ENCODE data around the gene ANGEL1.
A peak's percentile ranks its signal among the peaks of the same experiment; 100 is the strongest.

Gene ANGEL1

DNA sequence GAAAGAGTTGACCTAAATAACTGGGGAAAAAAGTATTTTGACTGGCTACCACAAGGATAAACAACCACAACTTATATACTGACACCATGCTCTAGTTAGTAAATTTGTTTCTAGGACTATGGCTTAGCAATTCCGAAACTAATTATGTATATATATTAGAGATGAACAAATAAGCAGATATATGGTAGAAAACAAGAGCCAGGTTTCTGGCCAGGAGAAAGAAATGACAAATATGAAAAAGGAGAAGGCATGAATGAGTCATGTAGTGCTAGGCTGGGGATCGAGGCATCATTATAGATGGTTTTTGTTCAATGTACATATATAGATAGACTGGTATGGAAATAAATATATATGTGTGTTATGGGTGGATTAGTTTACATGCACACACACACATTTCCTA, 8.0 kb upstream of the ANGEL1 start:
- no peak for DNase-seq

DNA sequence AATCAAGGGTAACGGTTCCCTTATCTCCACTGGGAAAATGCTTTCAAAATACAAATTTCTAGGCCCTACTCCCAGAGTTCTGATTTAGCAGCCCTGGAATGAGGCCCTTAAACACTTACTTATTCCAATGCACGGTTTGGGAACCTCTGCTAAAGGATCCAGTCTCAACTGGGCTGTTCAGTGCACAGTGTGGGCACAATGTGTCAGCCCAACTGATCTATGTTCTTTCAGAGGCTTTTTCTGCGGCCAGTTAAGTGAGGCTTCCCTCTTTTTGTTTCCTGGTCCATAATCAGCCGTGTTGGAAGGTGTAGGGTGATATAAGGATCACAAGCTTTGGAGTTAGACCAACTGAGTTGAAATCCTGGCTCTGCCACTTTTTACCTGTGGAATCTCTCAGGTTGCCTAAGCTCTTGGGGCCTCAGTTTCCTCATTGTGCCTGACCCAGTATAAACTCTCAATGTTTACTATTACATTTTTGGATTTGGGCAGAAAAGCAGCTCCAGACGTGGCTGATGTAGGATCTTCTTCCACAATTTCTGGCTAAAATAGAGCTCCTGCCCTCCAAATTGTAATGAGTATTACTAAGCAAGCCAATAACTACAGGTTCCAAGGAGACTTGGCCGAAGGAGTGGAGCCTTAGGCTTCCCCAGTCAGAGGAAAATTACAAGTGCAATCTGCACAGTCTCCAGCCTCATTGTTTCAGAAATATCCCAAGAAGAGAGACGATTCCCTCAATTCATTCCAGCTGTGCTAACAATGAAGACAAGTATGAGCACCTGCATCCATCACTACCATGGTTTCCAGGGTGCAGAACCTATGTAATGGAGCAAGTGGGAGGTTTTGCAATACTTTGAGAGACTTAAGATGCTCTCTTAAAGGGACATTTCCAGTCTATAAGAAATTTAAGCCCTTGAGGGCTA, 2.3 kb upstream of the ANGEL1 start:
- no peak for DNase-seq

- DNase-seq = peak; percentile 45
These were observed 625 bp downstream of the ANGEL1 start for GRCh38 chr14:76812093-76812421.

GRCh38 chr14:76811561-76811960, 1.1 kb downstream of the ANGEL1 start:
- peak; percentile 5 for DNase-seq

- peak; percentile 26 for DNase-seq
These were observed 1.7 kb downstream of the ANGEL1 start for GRCh38 chr14:76810953-76811400.

DNA sequence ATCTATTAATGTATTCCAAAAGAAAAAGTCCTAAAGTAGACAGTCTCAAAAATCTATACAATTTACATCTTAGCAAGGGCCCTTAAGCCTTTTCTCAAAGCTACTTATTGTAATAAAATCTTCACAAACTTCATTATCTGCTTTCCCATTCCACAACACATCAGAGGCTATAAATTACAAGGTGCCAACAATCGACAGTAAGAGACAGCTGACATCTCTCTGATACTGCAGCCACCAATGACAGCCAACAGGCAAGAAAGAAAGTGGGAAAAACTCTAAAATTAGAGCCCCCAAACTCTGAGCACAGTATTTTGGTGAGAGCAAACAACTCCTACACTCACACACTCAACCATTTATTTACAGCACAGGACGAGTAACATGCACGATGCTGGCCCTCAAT, 2.2 kb downstream of the ANGEL1 start:
- DNase-seq = no peak

DNA sequence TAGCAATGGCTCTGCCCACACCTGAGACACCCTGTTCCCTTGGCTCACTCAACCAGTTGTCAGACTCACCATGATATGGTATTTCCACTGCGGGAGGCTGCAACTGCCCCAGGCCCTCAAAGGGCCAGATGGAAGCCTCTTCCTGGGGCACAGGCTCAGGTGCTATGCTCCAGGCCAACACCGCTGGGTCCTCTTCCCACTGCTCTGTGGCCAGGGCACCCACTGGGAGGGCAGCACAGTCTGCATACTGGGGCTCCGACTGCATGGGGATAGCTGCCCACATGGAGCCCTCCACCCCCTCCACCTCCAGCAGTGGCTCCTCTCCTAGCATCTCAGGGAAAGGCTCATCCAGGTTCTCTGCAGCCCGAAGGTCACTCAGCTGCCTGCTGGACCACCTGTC, 3.7 kb downstream of the ANGEL1 start:
- no peak for DNase-seq

GRCh38 chr14:76808011-76808410, 4.7 kb downstream of the ANGEL1 start:
- DNase-seq = no peak

DNA sequence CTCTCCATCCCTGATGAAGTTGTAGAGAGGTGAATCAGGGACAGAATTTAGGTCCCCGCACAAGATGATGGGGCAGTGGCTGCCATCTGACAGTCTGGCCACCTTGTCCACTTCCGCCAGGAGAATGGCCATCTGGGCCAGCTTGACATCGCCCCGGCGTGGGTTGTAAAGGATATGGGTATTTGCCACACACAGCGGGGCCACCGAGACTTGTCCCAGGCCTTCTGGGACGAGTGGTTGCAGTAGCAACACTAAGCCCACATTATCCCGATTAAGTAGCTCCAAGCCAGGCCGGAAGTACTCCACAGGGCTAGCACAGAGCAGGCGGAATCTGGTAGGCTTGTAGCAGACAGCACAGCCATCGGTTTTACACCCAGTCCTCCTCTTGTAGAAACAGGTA, 6.2 kb downstream of the ANGEL1 start:
- DNase-seq = no peak

GRCh38 chr14:76793956-76794355, 18.7 kb downstream of the ANGEL1 start:
- DNase-seq = no peak

DNA sequence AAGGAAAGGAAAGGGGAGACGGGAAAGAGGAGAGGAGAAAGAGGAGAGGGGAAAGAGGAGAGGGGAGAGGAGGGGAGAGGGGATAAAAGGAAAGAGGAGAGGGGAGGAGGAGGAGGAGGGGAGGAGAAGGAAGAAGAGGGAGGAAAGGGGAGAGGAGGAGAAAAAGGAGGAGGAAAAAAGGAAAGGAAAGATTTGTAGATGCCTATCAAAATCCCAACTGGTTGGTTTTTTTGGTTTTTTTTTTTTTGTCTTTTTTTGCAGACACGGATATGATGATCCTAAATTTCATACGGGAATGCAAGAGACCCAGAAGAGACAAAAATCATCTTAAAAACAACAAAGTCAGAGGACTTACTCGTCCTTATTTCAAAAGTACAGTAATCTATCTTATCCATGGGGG, 19.4 kb downstream of the ANGEL1 start:
- no peak for DNase-seq

DNA sequence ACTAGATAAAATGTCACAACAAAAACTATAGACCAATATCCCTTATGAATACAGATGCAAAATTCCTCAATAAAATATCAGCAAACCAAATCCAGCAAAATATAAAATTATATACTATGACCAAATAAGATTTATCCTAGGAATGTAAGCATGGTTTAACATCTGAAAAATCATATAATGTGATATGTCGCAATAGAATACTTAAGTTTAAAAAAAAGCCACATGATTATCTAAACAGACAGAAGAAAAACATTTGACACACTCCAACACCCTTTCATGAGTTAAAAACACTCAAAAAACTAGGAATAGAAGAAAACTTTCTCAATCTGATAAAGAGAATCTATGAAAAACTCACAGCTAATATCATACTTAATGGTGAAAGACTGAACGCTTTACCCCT, 20.3 kb downstream of the ANGEL1 start:
- DNase-seq = no peak

DNA sequence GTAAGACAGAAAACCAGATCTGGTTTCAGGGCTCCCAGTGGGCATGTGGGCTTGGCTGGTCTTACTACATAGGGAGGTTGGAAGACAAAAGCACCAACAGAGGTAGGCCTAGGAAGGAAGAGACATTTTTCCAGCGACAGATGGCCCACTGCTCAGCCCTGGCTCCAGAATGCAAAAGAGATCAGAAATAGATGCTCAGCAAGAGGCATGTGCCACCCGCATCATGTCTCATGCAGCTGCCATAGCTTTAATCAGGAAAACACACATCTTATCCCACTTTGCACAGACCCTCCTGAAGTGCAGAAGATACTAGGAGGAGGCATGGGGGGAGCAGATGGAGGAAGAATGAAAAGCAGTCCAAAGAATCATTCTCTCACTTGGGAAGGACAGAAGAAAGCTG, 26.1 kb downstream of the ANGEL1 start:
- DNase-seq = no peak

DNA sequence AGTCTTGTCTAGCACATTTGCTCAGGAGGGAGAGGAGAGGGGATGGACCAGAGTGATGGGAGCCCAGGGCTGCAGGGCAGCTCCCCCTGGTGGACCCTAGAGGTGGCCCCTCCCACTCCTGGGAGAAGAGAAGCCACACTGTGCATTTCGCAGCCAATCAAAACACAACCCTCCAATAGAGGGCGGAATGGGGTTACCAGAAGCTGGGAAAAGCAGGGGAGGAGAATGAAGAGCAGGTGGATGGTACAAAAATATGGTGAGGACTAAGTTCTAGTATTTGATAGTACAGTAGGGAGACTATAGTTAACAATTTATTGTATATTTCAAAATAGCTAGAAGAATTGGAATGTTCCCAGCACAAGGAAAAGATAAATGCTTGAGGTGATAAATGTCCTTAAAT, 27.8 kb downstream of the ANGEL1 start:
- DNase-seq = peak; percentile 63

GRCh38 chr14:76784266-76784874, 28.3 kb downstream of the ANGEL1 start:
- DNase-seq = no peak

DNA sequence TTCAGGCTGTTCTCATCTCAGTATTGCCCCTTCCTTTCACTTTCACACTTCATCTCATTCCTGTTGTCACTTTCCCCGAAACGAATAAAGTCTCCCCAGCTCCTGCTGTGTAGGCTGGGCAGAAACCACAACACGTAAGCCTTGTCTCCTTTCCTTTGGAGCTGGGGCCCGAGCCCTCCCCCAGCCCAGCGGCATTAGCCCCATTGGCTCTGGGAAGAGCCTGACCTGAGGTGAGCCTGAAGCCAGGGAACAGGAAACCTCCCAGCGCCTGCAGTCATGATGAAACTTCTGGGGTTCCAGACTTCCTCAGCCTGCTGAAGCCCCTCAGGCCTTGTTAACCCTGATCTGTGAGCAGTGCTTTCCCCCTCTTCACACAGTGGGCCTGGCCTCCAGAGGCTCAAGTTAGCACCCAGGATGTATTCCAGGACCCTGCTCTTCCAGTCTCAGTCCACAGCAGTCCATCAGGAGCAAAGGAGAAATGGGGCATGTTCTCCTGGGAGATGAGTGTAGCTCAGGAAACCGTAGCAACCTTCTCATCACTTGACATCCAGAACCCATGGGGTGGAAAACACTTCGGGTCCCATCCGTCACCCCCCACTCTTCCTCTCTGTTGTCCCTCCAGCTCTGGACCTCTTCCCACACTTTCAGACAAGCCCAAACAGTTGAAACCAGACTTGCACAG, 29.7 kb downstream of the ANGEL1 start:
- DNase-seq = no peak

DNA sequence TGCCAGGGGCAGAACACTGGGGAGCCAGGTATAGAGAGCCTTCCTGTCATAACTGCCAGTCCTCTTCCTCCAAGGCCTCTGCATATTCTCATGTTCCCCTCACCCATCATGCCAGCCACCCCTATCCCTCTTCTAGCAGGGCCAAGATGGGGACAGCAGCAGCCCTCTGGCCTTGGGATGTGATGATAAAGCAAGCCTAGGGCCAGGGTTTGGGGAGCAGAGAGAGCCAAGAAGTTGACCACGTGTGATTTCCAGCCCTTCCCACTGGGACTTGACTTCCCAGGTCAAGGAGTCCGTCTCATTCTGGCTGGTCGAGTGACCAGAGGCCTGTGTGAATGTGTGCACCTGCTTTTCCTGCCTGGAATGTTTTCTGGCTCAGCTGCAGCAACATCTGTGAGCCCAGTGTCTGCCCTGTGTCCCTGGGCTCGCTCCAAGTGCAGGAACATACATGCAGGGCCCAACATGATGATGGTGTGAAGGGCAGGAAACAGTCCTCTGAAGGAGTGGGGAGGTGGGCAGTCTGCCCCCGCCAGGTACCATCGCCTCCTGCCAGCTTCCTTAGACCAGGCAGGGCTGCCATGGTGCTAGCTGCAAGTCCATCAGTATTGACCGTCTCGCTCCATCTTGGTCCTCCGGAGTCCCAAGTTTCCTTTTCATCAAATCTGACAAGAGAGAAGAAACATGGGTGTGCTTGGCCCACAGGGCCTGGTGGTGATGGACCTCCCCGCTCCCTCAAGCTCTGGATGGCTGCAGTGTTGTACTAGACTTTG, 30.4 kb downstream of the ANGEL1 start:
- no peak for DNase-seq

DNA sequence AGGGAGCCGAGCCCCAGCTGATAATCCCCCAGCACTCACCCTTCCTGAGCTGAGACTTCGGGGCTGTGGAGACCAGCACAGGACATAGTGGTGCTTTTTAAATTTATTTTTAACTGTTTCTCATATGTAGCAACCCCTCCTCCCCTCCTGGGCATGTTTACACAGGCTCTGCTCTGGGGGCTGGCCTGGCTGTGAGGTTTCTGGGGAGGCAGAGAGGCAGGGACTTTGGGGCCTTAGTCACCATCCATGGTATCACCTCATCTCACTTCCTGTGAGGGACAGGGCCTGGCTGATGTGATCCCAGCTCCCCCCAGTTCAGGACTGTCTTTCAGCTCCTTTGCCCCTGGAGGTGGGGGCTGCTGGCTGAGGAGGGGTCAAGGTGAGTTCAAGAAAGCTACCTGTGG, 31.0 kb downstream of the ANGEL1 start:
- no peak for DNase-seq

GRCh38 chr14:76780875-76781647, 31.6 kb downstream of the ANGEL1 start:
- no peak for DNase-seq

DNA sequence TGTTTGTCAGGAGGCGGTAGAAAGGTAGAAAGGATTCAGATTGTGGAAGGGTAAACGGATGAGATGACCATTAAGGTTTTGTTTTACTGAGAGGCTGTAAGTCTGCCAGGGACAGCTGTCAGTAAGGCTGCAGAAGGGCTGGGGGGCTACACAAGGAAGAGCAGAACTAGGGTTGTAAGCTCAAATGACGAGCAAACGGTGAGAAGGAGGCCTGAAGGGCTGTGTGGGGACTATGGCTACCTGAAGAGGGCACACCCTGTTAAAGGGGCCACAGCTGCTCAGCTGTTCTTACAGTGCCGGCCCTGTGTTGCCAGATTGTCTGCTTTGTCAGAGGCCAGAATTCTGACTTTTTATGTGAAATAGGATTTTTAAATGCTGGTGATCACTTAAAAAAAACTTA, 32.3 kb downstream of the ANGEL1 start:
- no peak for DNase-seq

DNA sequence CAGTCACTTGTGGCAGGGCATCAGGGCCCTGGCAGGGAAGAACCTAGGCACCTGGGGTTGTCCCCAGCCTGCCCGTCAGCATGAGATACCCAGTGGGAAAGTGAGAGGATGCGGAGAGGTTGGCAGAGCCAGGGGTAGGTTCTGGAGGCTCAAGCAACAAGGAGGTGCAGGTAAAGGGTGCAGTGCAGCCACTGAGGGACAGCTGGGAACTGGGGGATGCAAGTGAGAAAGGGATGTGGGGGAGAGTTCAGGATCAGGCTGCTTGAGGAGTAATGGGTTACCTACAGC, 32.7 kb downstream of the ANGEL1 start:
- DNase-seq = no peak

DNA sequence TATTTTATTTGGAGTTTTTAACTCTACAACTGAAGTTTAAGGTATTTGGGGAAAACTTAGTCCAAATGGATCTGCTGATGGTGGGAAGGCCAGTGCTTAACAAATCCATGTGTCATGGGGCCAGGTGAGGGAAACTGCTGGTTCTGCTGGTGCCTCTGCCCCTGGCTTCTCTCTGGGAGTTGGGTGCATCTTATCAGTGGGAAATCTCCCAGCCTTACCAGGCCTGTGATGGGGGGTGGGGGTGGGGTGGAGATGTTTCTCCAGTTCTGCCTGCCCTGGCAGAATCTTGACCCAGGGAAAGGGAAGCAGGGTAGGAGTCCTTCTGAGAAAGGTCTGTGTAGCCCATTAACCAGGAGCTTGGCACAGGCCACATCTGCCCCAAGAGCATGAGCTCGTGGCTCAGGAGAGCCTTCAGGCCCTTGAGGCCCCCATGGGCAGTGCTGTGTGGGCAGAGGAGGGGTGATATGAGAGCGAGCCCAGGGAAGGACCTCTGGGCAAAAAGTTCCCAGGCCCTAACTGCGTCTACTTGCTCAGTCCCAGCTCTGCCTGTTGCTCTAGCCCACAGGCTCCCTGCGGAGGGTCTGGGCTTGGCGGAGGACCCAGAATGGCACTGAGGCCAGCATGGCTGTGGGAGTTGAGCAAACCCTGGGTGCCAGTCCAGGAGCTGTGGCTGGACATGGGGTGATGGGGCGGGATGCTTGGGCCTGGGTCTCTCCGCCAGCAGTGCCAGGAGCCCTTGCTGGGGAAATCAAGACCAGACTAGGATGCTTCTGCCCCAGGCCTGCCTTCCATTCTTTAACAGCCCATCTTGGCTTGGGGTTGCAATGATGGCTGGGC, 33.2 kb downstream of the ANGEL1 start:
- DNase-seq = no peak
